Brain microvascular endothelial cell (primary cell): ENCODE measurements around the gene TBCA.

Experiments
- DNase-seq: peaks from one replicate; pipeline ENCODE4 v3.0.0-alpha.2; 2020
- H3K27ac ChIP-seq: fragments of 250-450 bp; sonication (Bioruptor Pico); 2 replicates; pipeline ENCODE4 v1.5.1; 2020; ENCODE audit warnings: mild to moderate bottlenecking, moderate library complexity
- H3K27me3 ChIP-seq: fragments of 250-450 bp; sonication (Bioruptor Pico); replicated peaks from 2 replicates; pipeline ENCODE4 v1.5.1; 2020; ENCODE audit warnings: mild to moderate bottlenecking
- H3K36me3 ChIP-seq: fragments of 250-450 bp; sonication (Bioruptor Pico); replicated peaks from 2 replicates; pipeline ENCODE4 v1.5.1; 2020; ENCODE audit warnings: mild to moderate bottlenecking
- H3K4me3 ChIP-seq: 2 replicates; pipeline ENCODE4 v1.5.1; 2011; ENCODE audit warnings: low read depth, mild to moderate bottlenecking, control low read depth, low read length, moderate library complexity
- CTCF ChIP-seq: IDR thresholded peaks from 2 replicates; pipeline ENCODE4 v1.5.1; 2011; ENCODE audit warnings: low read depth, mild to moderate bottlenecking, moderate library complexity, low read length, control low read depth, inconsistent platforms; ENCODE audit errors: missing control alignments
- in situ Hi-C: cut with HindIII; loops from 2 replicates; pipeline ENCODE4 v1.10.0; 2017; ENCODE audit warnings: low sequenced_read_pairs, low pct_ligation_motif_present

TBCA gene

GRCh38 chr5:77642738-77643653 lies 133.1 kb downstream of the TBCA start:
- DNase-seq, result no peak
- no peak overlapping the region for H3K4me3 ChIP-seq
- peaks cover 92% of the 10 kb centered on the region for H3K27me3 ChIP-seq

GRCh38 chr5:77641963-77642737 lies 134.0 kb downstream of the TBCA start:
- H3K27ac ChIP-seq, result no peak overlapping the region
- no peak for DNase-seq
- TF ChIP-seq CTCF, result no peak
- H3K36me3 ChIP-seq, result no peaks in the 10 kb centered on the region
- peaks cover 92% of the 10 kb centered on the region for H3K27me3 ChIP-seq
- in situ Hi-C loops, result no loop called here
- H3K4me3 ChIP-seq, result no peak overlapping the region

More at GRCh38 chr5:77642738-77643653, 133.1 kb downstream of the TBCA start:
- in situ Hi-C loops, result no loop called here
- TF ChIP-seq CTCF, result no peak
- Histone ChIP-seq H3K27ac (no peak overlapping the region), H3K36me3 (no peaks in the 10 kb centered on the region)

- H3K27me3 ChIP-seq, result peaks cover 92% of the 10 kb centered on the region
- no peak for DNase-seq
- TF ChIP-seq CTCF, result no peak
- in situ Hi-C loops, result no loop called here
- H3K4me3 ChIP-seq, result no peak overlapping the region
- no peak overlapping the region for H3K27ac ChIP-seq
- no peaks in the 10 kb centered on the region for H3K36me3 ChIP-seq
Observed at GRCh38 chr5:77641397-77641943, 134.7 kb downstream of the TBCA start.
